Measurements from ENCODE around the gene MASP2.
"Not testable (repeated sequence)": the region's sequence is repeated elsewhere in the genome, so short reads cannot be mapped to it uniquely, and the experiment has no call there.

The MASP2 gene

GRCh38 chr1:11046625-11047365 is at the start of gene MASP2:
Gene MASP2 (minus strand): TSS chr1:11047239. CDS start chr1:11047207, 32 bp downstream.
- DNase-seq, result no peak

- not testable (repeated sequence) for DNase-seq
Observed at GRCh38 chr1:11083784-11084183, 36.7 kb upstream of the MASP2 start.

- no peak for DNase-seq
Observed at GRCh38 chr1:11080931-11081330, 33.9 kb upstream of the MASP2 start.

GRCh38 chr1:11078631-11079030 is 31.6 kb upstream of the MASP2 start:
- DNase-seq, result no peak

- DNase-seq, result not testable (repeated sequence)
Observed at GRCh38 chr1:11073398-11073797, 26.4 kb upstream of the MASP2 start.

GRCh38 chr1:11072216-11072917 is 25.3 kb upstream of the MASP2 start:
- no peak for DNase-seq

- no peak for DNase-seq
Observed at GRCh38 chr1:11071463-11072215, 24.6 kb upstream of the MASP2 start.

- no peak for DNase-seq
Observed at GRCh38 chr1:11070876-11071275, 23.8 kb upstream of the MASP2 start.

- DNase-seq, result no peak
Observed at GRCh38 chr1:11068600-11069473, 21.8 kb upstream of the MASP2 start.

GRCh38 chr1:11067716-11068599 is 20.9 kb upstream of the MASP2 start:
- DNase-seq, result no peak

- DNase-seq, result no peak
Observed at GRCh38 chr1:11065796-11066195, 18.8 kb upstream of the MASP2 start.

GRCh38 chr1:11064942-11065341 is 17.9 kb upstream of the MASP2 start:
- DNase-seq, result no peak

- not testable (repeated sequence) for DNase-seq
Observed at GRCh38 chr1:11063937-11064537, 17.0 kb upstream of the MASP2 start.

GRCh38 chr1:11062965-11063401 is 15.9 kb upstream of the MASP2 start:
- no peak for DNase-seq

GRCh38 chr1:11061652-11062365 is 14.8 kb upstream of the MASP2 start:
- DNase-seq, result no peak

- DNase-seq, result peak; percentile 83
Observed at GRCh38 chr1:11059968-11060830, 13.2 kb upstream of the MASP2 start, which contains the start of gene SRM. Gene SRM (minus strand): TSS chr1:11060018. CDS start chr1:11059943, 75 bp downstream.

- DNase-seq, result no peak
Observed at GRCh38 chr1:11059155-11059967, 12.3 kb upstream of the MASP2 start.

GRCh38 chr1:11058595-11059154 is 11.6 kb upstream of the MASP2 start:
- no peak for DNase-seq

Measured in kidney glomerular epithelial cell (primary cell).